Measurements from ENCODE around the gene SIK3.
"Not testable (repeated sequence)": the region's sequence is repeated elsewhere in the genome, so short reads cannot be mapped to it uniquely, and the experiment has no call there.

SIK3 gene

GRCh38 chr11:117074119-117074518 lies 24.1 kb downstream of the SIK3 start:
- DNase-seq = no peak

DNA sequence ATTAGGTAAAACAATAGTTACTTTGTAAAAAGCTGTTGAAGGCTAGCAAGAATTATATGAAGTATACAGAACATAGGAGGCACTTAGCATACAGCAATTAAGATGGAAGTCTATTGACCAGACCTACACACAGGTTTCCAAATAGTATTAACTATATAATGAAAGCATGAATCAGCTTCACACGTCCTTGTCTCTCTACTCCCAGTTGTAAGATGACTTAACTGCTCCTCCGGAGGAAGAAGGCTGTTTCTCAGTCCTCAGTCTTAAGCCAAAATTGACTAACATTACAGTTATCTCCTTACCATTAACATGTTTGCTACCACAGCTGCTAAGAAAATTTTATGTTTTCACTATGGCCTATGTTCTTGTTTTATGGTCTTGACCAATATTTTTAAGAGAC lies 24.7 kb downstream of the SIK3 start:
- no peak for DNase-seq

GRCh38 chr11:117072517-117073461 lies 25.4 kb downstream of the SIK3 start:
- DNase-seq = peak in 1 of 2 experiments; percentile 23

DNA sequence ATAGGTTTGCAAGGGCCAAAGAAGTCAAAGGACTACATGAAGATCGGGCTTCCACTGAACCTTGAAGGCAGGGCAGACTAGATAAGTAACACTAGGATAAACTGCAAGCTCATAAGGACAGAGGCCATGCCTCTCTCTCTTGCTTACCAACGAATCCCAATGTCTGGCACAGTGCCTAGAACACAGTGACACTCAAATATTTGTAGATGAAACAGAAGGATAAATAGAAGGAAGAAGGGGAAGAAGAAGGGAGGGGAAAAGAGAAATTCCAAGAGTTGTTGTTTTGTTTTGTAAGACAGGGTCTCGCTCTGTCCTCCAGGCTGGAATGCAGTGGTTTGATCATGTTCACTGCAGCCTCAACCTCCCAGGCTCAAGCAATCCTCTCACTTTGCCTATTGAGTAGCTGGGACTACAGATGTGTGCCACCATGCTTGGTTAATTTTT lies 26.9 kb downstream of the SIK3 start:
- no peak for DNase-seq

- no peak for DNase-seq
These were observed 28.2 kb downstream of the SIK3 start for GRCh38 chr11:117070016-117070415.

DNA sequence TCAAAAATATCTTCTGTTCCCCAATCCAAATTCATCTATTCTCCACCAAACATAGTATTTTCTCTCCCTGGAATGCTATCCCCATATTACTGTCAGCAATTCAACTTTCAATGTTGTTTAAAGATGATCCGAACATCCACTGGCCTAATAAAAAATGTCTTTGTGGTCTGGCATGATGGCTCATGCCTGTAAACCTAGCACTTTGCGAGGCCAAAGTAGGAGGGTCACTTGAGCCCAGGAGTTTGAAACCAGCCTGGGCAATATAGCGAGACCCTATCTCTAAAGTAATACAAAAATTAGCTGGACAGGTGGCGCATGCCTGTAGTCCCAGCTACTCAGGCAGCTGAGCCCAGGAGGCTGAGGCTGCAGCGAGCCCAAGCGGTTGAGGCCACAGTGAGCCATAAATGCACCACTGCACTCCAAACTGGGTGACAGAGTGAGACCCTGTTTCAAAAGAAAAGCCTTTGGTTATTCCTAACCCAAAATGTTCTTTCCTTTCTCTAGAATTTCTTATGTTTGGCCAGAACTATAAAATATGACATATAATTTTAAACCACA lies 29.8 kb downstream of the SIK3 start:
- no peak for DNase-seq

DNA sequence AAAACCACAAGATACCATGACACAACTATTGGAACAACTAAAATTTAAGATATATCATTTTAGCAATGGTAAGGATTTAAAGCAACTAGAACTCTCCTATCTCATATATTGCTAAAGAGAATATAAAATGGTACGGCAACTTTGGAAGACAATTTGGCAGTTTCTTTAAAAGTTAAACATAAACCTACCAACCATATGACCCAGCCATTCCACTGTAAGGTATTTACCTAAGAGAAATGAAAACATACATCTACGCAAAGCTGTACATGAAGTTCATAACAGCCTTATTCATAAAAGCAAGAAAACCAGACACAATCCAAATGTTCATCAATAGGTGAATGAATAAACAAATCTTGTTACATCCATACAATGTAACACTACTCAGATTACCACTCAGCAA lies 31.3 kb downstream of the SIK3 start:
- DNase-seq = no peak

DNA sequence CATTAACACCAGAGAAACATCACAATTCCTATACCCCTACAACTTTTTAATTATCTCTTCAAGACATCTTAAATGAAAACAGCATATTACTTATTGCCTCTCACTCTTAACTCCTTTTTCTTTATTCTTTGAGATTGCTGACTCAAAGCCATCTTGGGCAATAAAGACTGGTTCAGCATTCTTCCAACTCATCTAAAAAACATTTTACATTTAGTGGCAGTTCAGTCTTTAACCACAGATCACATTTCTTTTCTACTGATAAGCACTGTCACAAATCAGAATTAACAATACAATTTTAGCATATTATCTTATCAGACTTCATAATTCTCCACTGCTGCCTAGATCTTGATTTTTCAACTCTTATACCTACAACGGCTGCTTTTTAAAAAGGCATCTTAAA lies 34.0 kb downstream of the SIK3 start:
- no peak for DNase-seq

- DNase-seq = no peak
These were observed 35.7 kb downstream of the SIK3 start for GRCh38 chr11:117062498-117062897.

- DNase-seq = no peak
These were observed 37.0 kb downstream of the SIK3 start for GRCh38 chr11:117061256-117061655.

DNA sequence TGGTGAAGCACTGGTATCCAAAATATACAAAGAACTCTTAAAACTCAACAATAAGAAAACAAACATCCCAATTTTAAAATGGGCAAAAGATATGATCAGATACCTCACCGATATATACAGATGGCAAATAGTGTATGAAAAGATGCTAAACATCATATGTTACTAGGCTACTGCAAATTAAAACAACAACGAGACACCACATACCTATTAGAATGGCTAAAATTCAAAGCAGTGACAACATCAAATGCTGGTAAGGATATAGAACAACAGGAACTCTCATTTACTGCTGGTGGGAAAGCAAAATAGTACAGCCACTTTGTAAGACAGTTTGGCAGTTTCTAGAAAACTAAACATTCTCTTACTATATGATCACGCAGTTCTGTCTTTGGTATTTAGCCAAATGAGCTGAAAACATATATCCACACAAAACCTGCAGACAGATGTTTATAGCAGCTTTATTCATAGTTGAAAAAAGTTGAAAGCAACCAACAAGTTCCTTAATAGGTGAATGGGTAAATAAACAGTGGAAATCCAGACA lies 38.5 kb downstream of the SIK3 start:
- no peak for DNase-seq

DNA sequence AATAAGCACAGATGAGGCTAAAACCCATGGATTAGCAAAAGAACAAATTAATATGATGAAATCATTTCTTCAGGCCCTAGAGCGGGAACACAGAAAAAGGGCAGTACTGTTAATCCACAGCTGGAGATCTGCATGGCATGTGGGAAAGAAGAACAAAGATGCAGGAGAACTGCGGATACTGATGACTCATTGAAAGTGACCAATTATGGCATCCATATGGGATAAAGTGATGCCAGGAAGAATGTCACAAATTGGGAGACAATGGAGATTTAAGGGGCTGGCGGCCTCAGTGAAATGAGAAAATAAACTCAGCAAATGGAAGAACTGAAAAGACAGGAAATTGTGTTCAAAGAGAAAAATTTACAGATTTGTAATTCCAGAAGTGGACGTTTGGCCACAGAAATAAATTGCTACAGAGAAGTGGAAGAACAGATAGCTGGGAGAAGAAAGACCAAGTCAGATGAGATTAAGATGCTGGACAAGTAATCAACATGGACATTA lies 39.4 kb downstream of the SIK3 start:
- no peak for DNase-seq

GRCh38 chr11:117057727-117058126 lies 40.5 kb downstream of the SIK3 start:
- no peak for DNase-seq

DNA sequence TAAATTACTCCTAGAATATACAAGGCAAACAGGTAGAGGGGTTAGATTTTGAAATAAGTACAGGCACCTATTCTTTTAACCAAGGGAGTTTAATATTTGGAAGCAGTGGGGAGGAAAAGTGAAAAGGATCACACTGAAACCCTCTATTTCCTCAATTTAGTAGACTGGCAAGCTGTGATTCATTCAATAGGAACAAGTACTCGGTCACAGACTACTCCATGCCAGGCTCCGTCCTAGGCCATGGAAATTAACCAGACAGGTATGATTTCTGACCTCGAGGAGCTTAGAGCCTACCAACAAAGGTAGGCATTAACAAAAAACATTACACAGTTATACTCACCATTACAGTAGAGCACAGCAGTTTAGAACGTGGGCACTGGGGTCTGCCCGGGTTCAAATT lies 40.9 kb downstream of the SIK3 start:
- no peak for DNase-seq

- DNase-seq = no peak
These were observed 42.8 kb downstream of the SIK3 start for GRCh38 chr11:117055469-117055868.

GRCh38 chr11:117054382-117054781 lies 43.8 kb downstream of the SIK3 start:
- no peak for DNase-seq

- no peak for DNase-seq
These were observed 45.8 kb downstream of the SIK3 start for GRCh38 chr11:117052196-117053149.

DNA sequence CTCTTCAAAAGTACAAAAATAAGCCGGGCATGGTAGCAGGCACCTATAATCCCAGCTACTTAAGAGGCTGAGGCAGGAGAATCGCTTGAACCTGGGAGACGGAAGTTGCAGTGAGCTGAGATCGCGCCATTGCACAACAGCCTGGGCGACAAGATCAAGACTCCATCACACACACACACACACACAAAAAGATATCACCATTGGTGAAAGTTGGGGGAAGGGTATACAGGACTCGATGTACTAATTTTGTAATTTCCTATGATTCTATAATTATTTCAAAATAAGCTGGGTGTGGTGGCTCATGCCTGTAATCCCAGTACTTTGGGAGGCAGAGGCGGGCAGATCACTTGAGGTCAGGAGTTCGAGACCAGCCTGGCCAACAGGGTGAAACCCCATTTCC lies 48.1 kb downstream of the SIK3 start:
- DNase-seq = not testable (repeated sequence)

- DNase-seq = not testable (repeated sequence)
These were observed 51.6 kb downstream of the SIK3 start for GRCh38 chr11:117046627-117047026.

DNA sequence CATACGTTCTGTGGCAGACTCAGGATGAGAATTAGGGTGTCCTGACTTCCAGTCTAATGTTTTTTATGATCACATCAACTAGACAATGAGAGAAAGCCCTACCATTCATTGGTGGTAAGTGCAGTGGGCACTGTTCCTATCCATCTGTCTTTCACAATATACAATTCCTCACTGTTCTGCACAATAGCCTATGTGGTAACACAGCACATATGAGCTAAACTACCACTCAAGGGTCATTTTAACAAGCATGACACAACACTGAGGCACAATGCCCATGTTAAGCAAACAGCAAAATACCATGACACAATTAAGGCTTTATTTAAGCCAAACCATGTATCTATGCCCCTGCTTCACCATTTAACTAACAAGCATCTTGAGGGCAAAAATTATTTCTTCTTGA lies 52.3 kb downstream of the SIK3 start:
- DNase-seq = no peak

DNA sequence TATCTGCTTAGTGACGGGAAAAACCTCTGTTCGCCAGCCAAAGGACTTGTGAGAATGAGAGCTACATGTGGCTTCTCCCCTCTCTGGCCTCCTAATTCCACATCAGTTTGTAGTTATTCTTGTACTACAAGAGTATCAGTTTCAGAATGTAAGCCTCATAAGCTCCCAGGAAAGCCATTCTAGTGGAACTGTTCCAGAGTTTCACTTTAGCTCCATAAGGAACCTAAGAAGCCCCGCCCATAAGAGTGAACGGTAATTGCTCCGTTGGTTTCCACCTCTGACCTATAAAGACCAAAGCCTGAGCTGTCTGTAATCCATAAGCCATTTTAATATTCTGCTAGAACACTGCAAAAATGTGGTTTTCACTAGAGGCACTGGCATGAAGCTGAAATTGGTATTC lies 53.0 kb downstream of the SIK3 start:
- DNase-seq = no peak

DNA sequence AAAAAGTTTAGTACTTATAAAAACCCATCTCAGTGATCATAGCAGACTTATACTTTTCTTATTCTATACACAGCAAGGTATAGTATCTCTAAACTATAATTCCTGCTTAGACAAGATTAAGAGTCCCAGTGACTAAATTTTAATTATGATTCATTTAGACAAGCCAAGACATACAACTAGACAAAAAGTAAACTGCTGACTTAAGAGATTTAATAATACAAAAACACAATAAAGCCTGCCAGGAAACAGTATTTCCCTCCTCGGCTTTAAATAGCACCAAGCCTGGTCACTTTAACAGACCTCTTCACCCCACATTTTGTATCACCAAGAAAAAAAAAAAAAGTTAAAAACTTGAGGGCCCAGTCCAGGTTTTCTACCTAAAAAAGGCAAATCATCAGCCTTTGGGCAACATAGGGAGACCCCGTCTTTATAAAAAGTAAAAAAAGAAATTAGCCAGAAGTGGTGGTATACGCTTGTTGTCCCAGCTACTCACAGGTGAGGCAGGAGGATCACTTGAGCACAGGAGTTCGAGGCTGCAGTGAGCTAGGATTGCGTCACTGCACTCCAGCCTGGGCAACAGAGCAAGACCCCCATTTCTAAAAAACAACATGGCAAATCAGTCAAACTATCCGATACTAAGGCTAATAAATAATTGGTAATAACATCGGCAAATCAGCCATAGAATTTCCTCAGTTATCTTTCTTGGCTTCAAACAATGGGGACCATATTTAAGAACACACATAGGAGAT lies 53.8 kb downstream of the SIK3 start:
- no peak for DNase-seq

All from NCI-H187 (cell line).